Progenitor cell of endocrine pancreas (in vitro differentiated cells): ENCODE measurements around the gene NPNT. TPM values are rescaled to one million over a fixed set of nuclear protein-coding genes. Genes with fewer than 3 reads are reported as not detected.
A peak's percentile ranks its signal among the peaks of the same experiment; 100 is the strongest.
"Not testable (repeated sequence)": the region's sequence is repeated elsewhere in the genome, so short reads cannot be mapped to it uniquely, and the experiment has no call there.

Experiments
- DNase-seq: peaks from one replicate; pipeline ENCODE4 v3.0.0; 2021; ENCODE audit warnings: low spot score; ENCODE audit not compliant: unreplicated experiment
- H3K27ac Mint-ChIP-seq: 2 replicates; pipeline ENCODE4 v1.8.0; 2021; ENCODE audit warnings: mild to moderate bottlenecking, moderate library complexity, mixed read lengths
- H3K27me3 Mint-ChIP-seq: 2 replicates; pipeline ENCODE4 v1.8.0; 2021; ENCODE audit warnings: mixed read lengths
- H3K36me3 Mint-ChIP-seq: 2 replicates; pipeline ENCODE4 v1.8.0; 2022; ENCODE audit warnings: mixed read lengths; ENCODE audit not compliant: insufficient read depth
- H3K4me1 Mint-ChIP-seq: 2 replicates; pipeline ENCODE4 v1.8.0; 2021; ENCODE audit warnings: low read depth, mixed read lengths
- H3K4me3 Mint-ChIP-seq: 2 replicates; pipeline ENCODE4 v1.8.0; 2021; ENCODE audit warnings: low read depth, mild to moderate bottlenecking, moderate library complexity, mixed read lengths
- H3K9me3 Mint-ChIP-seq: 2 replicates; pipeline ENCODE4 v1.8.0; 2021; ENCODE audit warnings: low read depth, mixed read lengths
- CTCF ChIP-seq: fragments of 200-600 bp; sonication (generic); IDR thresholded peaks from one replicate; pipeline ENCODE4 v1.5.0; 2021; ENCODE audit warnings: antibody characterized with exemption, mild to moderate bottlenecking; ENCODE audit not compliant: unreplicated experiment
- long read RNA-seq: library from polyadenylated mRNA; unstranded; transcript quantifications from one replicate; pipeline ENCODE4 v2.0.0, GENCODE V29; 2020
- total RNA-seq: library from RNA; stranded (reverse); gene quantifications from 2 replicates; pipeline ENCODE4 v1.2.1, GENCODE V29; 2021

Gene NPNT
- 6.5 and 7.6 TPM in 2 replicates for total RNA-seq
- long read RNA-seq, full-length matches to known transcripts, result 4 of 11 reads
- long read RNA-seq, partial matches to known transcripts, result 5 of 11 reads
- long read RNA-seq, other reads (novel, unspliced or antisense), result 2 of 11 reads

GRCh38 chr4:105894660-105895582, at the start of gene NPNT:
Gene NPNT, plus strand, starts transcription at chr4:105895471. Its CDS starts 182 bp downstream, at chr4:105895653.
- no peaks in the 10 kb centered on the region for H3K36me3 Mint-ChIP-seq
- DNase-seq, result peak; percentile 53
- H3K9me3 Mint-ChIP-seq, result no peaks in the 10 kb centered on the region
- peak within 1 kb of the TSS; percentile 48 for H3K27ac Mint-ChIP-seq
- TF ChIP-seq CTCF, result no peak
- H3K4me3 Mint-ChIP-seq, result peak within 1 kb of the TSS; percentile 78
- H3K4me1 Mint-ChIP-seq, result peaks cover 26% of the 10 kb centered on the region
- peaks cover 76% of the 10 kb centered on the region for H3K27me3 Mint-ChIP-seq

GRCh38 chr4:105845559-105845958, 49.7 kb upstream of the NPNT start:
- no peaks in the 10 kb centered on the region for H3K27me3 Mint-ChIP-seq
- H3K36me3 Mint-ChIP-seq, result peaks cover 13% of the 10 kb centered on the region
- no peak for DNase-seq
- H3K4me3 Mint-ChIP-seq, result no peak overlapping the region
- H3K9me3 Mint-ChIP-seq, result no peaks in the 10 kb centered on the region
- H3K4me1 Mint-ChIP-seq, result peaks cover 21% of the 10 kb centered on the region
- peak overlapping the region; percentile 52 for H3K27ac Mint-ChIP-seq
- TF ChIP-seq CTCF, result no peak

- not testable (repeated sequence) for H3K9me3 Mint-ChIP-seq, H3K4me3 Mint-ChIP-seq, H3K27ac Mint-ChIP-seq, DNase-seq, H3K27me3 Mint-ChIP-seq
- Mint-ChIP-seq H3K4me1 (peaks cover 18% of the 10 kb centered on the region), H3K36me3 (peaks cover 13% of the 10 kb centered on the region)
These were observed 46.9 kb upstream of the NPNT start for GRCh38 chr4:105848359-105848758.

GRCh38 chr4:105851196-105851595, 44.1 kb upstream of the NPNT start:
- TF ChIP-seq CTCF, result no peak
- Mint-ChIP-seq H3K27ac (no peak overlapping the region), H3K27me3 (no peaks in the 10 kb centered on the region), H3K4me3 (no peak overlapping the region), H3K36me3 (peaks cover 15% of the 10 kb centered on the region), H3K9me3 (peaks cover 26% of the 10 kb centered on the region), H3K4me1 (no peaks in the 10 kb centered on the region)
- DNase-seq, result no peak

GRCh38 chr4:105852230-105852629, 43.0 kb upstream of the NPNT start:
- not testable (repeated sequence) for H3K27me3 Mint-ChIP-seq, H3K4me3 Mint-ChIP-seq, DNase-seq, H3K4me1 Mint-ChIP-seq, H3K27ac Mint-ChIP-seq
- H3K9me3 Mint-ChIP-seq, result peaks cover 32% of the 10 kb centered on the region
- H3K36me3 Mint-ChIP-seq, result peaks cover 20% of the 10 kb centered on the region

GRCh38 chr4:105858466-105859040, 36.7 kb upstream of the NPNT start:
- TF ChIP-seq CTCF, result no peak
- no peaks in the 10 kb centered on the region for H3K4me1 Mint-ChIP-seq
- peaks cover 53% of the 10 kb centered on the region for H3K9me3 Mint-ChIP-seq
- H3K27me3 Mint-ChIP-seq, result no peaks in the 10 kb centered on the region
- DNase-seq, result no peak
- H3K4me3 Mint-ChIP-seq, result no peak overlapping the region
- H3K36me3 Mint-ChIP-seq, result peaks cover 24% of the 10 kb centered on the region
- no peak overlapping the region for H3K27ac Mint-ChIP-seq
